ENCODE measurements around the gene GUK1.

Gene GUK1

GRCh38 chr1:228139931-228140723 lies at the start of gene GUK1:
Gene GUK1, plus strand, starts transcription at chr1:228140279. Its CDS starts 24 bp downstream, at chr1:228140303.
- peak; percentile 99 for FAIRE-seq
- peak; percentile 90 for DNase-seq (ENCODE audit: insufficient read length, low spot score)

- DNase-seq (ENCODE audit: insufficient read length, low spot score) (no peak), FAIRE-seq (no peak)
Measured at GRCh38 chr1:228090613-228091081, 49.4 kb upstream of the GUK1 start.

- no peak for DNase-seq (ENCODE audit: insufficient read length, low spot score)
- no peak for FAIRE-seq
Measured at GRCh38 chr1:228091084-228091483, 49.0 kb upstream of the GUK1 start.

GRCh38 chr1:228092342-228093049 lies 47.6 kb upstream of the GUK1 start:
- DNase-seq (ENCODE audit: insufficient read length, low spot score) (no peak), FAIRE-seq (no peak)

GRCh38 chr1:228093050-228093906 lies 46.8 kb upstream of the GUK1 start:
- FAIRE-seq, result no peak
- no peak for DNase-seq (ENCODE audit: insufficient read length, low spot score)

- no peak for DNase-seq (ENCODE audit: insufficient read length, low spot score)
- FAIRE-seq, result no peak
Measured at GRCh38 chr1:228094432-228095016, 45.6 kb upstream of the GUK1 start.

- FAIRE-seq (no peak), DNase-seq (ENCODE audit: insufficient read length, low spot score) (no peak)
Measured at GRCh38 chr1:228095161-228095560, 44.9 kb upstream of the GUK1 start.

- DNase-seq (ENCODE audit: insufficient read length, low spot score) (no peak), FAIRE-seq (no peak)
Measured at GRCh38 chr1:228095938-228096337, 44.1 kb upstream of the GUK1 start.

GRCh38 chr1:228096416-228097332 lies 43.4 kb upstream of the GUK1 start:
- DNase-seq (ENCODE audit: insufficient read length, low spot score) (no peak), FAIRE-seq (no peak)

GRCh38 chr1:228097333-228098081 lies 42.6 kb upstream of the GUK1 start:
- FAIRE-seq (no peak), DNase-seq (ENCODE audit: insufficient read length, low spot score) (no peak)

- DNase-seq (ENCODE audit: insufficient read length, low spot score) (no peak), FAIRE-seq (no peak)
Measured at GRCh38 chr1:228098323-228098931, 41.7 kb upstream of the GUK1 start.

GRCh38 chr1:228099331-228099732 lies 40.7 kb upstream of the GUK1 start:
- FAIRE-seq (no peak), DNase-seq (ENCODE audit: insufficient read length, low spot score) (no peak)

- FAIRE-seq, result peak; percentile 40
- no peak for DNase-seq (ENCODE audit: insufficient read length, low spot score)
Measured at GRCh38 chr1:228100822-228101613, 39.1 kb upstream of the GUK1 start.

GRCh38 chr1:228101614-228101993 lies 38.5 kb upstream of the GUK1 start:
- DNase-seq (ENCODE audit: insufficient read length, low spot score), result no peak
- no peak for FAIRE-seq

- peak; percentile 53 for DNase-seq (ENCODE audit: insufficient read length, low spot score)
- FAIRE-seq, result no peak
Measured at GRCh38 chr1:228101994-228102790, 37.9 kb upstream of the GUK1 start.

GRCh38 chr1:228102791-228103620 lies 37.1 kb upstream of the GUK1 start, which contains the start of gene C1orf35:
Gene C1orf35, minus strand, starts transcription at chr1:228103325. Its CDS starts 98 bp downstream, at chr1:228103227.
- DNase-seq (ENCODE audit: insufficient read length, low spot score) (peak; percentile 97), FAIRE-seq (peak; percentile 92)
